DND-41 (cell line): Measurements from ENCODE around the gene CITED2.

ENCODE experiments used
- ATAC-seq: fragments of 200-7000 bp; cut with Tn5 transposase; 3 replicates; pipeline ENCODE4 v1.9.1; 2021; ENCODE audit warnings: low read depth; ENCODE audit not compliant: insufficient read depth
- DNase-seq: peaks from one replicate; pipeline ENCODE4 v3.0.0-alpha.2; 2020
- H2AFZ ChIP-seq: 2 replicates; pipeline ENCODE4 v1.6.0; 2012; ENCODE audit warnings: low read depth, low read length
- H3K27ac ChIP-seq: 2 replicates; pipeline ENCODE4 v1.5.1; 2012; ENCODE audit warnings: low read length, inconsistent platforms
- H3K27me3 ChIP-seq: fragments of 200-600 bp; sonication (generic); 2 replicates; pipeline ENCODE4 v1.6.0; 2012; ENCODE audit warnings: low read length, mild to moderate bottlenecking, inconsistent platforms; ENCODE audit not compliant: insufficient read depth, poor library complexity
- H3K36me3 ChIP-seq: 2 replicates; pipeline ENCODE4 v1.5.1; 2012; ENCODE audit warnings: low read length, inconsistent platforms; ENCODE audit not compliant: insufficient read depth
- H3K4me1 ChIP-seq: 2 replicates; pipeline ENCODE4 v1.5.1; 2012; ENCODE audit warnings: mild to moderate bottlenecking, low read length; ENCODE audit not compliant: insufficient read depth
- H3K4me2 ChIP-seq: 2 replicates; pipeline ENCODE4 v1.6.0; 2012; ENCODE audit warnings: mild to moderate bottlenecking, moderate library complexity, low read length, inconsistent platforms; ENCODE audit not compliant: insufficient read depth
- H3K4me3 ChIP-seq, 2 experiments: fragments of 200-600 bp in 1 of 2; shearing (Covaris generic) in 1 of 2; 2 replicates each; pipeline ENCODE4 v1.5.1; 2012 to 2016; ENCODE audit warnings: inconsistent platforms in 2 of 2, low read length in 2 of 2, mild to moderate bottlenecking in 2 of 2, low read depth in 1 of 2, moderate library complexity in 1 of 2
- H3K79me2 ChIP-seq: 2 replicates; pipeline ENCODE4 v1.6.0; 2012; ENCODE audit warnings: low read length, inconsistent platforms; ENCODE audit not compliant: insufficient read depth
- H3K9ac ChIP-seq: 2 replicates; pipeline ENCODE4 v1.6.0; 2012; ENCODE audit warnings: low read depth, mild to moderate bottlenecking, inconsistent platforms, low read length, moderate library complexity
- H3K9me3 ChIP-seq: 2 replicates; pipeline ENCODE4 v1.5.1; 2012; ENCODE audit warnings: low read length, moderate library complexity, mild to moderate bottlenecking, inconsistent platforms; ENCODE audit not compliant: insufficient read depth, severe bottlenecking
- H4K20me1 ChIP-seq: 2 replicates; pipeline ENCODE4 v1.6.0; 2012; ENCODE audit warnings: low read length; ENCODE audit not compliant: insufficient read depth
- EZH2 ChIP-seq: IDR thresholded peaks from 3 replicates; pipeline ENCODE4 v1.6.1; 2012; ENCODE audit warnings: borderline replicate concordance, low read depth, mild to moderate bottlenecking, moderate library complexity, low read length, inconsistent platforms; ENCODE audit not compliant: severe bottlenecking
- TF ChIP-seq, protein P1 (sequence below): IDR thresholded peaks from 2 replicates; pipeline ENCODE4 v1.5.1; 2012; ENCODE audit warnings: borderline replicate concordance, low read length, moderate library complexity, mild to moderate bottlenecking; ENCODE audit not compliant: poor library complexity, severe bottlenecking; ENCODE audit errors: extremely low read depth

The CITED2 gene

GRCh38 chr6:139355172-139355571, 19.3 kb downstream of the CITED2 start:
- ATAC-seq: no peak
- TF ChIP-seq, protein P1, sequence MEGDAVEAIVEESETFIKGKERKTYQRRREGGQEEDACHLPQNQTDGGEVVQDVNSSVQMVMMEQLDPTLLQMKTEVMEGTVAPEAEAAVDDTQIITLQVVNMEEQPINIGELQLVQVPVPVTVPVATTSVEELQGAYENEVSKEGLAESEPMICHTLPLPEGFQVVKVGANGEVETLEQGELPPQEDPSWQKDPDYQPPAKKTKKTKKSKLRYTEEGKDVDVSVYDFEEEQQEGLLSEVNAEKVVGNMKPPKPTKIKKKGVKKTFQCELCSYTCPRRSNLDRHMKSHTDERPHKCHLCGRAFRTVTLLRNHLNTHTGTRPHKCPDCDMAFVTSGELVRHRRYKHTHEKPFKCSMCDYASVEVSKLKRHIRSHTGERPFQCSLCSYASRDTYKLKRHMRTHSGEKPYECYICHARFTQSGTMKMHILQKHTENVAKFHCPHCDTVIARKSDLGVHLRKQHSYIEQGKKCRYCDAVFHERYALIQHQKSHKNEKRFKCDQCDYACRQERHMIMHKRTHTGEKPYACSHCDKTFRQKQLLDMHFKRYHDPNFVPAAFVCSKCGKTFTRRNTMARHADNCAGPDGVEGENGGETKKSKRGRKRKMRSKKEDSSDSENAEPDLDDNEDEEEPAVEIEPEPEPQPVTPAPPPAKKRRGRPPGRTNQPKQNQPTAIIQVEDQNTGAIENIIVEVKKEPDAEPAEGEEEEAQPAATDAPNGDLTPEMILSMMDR: no peak
- no peak for TF ChIP-seq EZH2

GRCh38 chr6:139354189-139354588, 20.3 kb downstream of the CITED2 start:
- Histone ChIP-seq H3K9ac (no peak overlapping the region), H3K36me3 (no peaks in the 10 kb centered on the region), H3K9me3 (no peaks in the 10 kb centered on the region), H3K27me3 (no peaks in the 10 kb centered on the region), H3K4me2 (no peak overlapping the region), H2AFZ (no peak overlapping the region), H3K79me2 (no peaks in the 10 kb centered on the region), H3K27ac (no peak overlapping the region), H3K4me1 (no peaks in the 10 kb centered on the region), H3K4me3 (no peak overlapping the region), H4K20me1 (no peaks in the 10 kb centered on the region)
- TF ChIP-seq, protein P1: no peak
- no peak for TF ChIP-seq EZH2
- ATAC-seq (no peak), DNase-seq (no peak)

More at GRCh38 chr6:139355172-139355571, 19.3 kb downstream of the CITED2 start:
- H3K27ac ChIP-seq: no peak overlapping the region
- no peaks in the 10 kb centered on the region for H3K36me3 ChIP-seq
- no peaks in the 10 kb centered on the region for H3K27me3 ChIP-seq
- H3K4me2 ChIP-seq: no peak overlapping the region
- H2AFZ ChIP-seq: no peak overlapping the region
- H4K20me1 ChIP-seq: no peaks in the 10 kb centered on the region
- H3K9ac ChIP-seq: no peak overlapping the region
- no peaks in the 10 kb centered on the region for H3K4me1 ChIP-seq
- no peak overlapping the region for H3K4me3 ChIP-seq
- no peak for DNase-seq
- H3K79me2 ChIP-seq: no peaks in the 10 kb centered on the region
- no peaks in the 10 kb centered on the region for H3K9me3 ChIP-seq

GRCh38 chr6:139349464-139350020, 24.9 kb downstream of the CITED2 start:
- Histone ChIP-seq H4K20me1 (no peaks in the 10 kb centered on the region), H3K27ac (no peak overlapping the region), H3K27me3 (no peaks in the 10 kb centered on the region), H3K4me3 (no peak overlapping the region), H3K9me3 (no peaks in the 10 kb centered on the region), H2AFZ (peak overlapping the region; percentile 21; the same call in 1 of the 2 replicates), H3K79me2 (no peaks in the 10 kb centered on the region), H3K9ac (no peak overlapping the region), H3K4me2 (no peak overlapping the region), H3K36me3 (no peaks in the 10 kb centered on the region), H3K4me1 (peaks cover 2% of the 10 kb centered on the region; the same call in 1 of the 2 replicates)
- ATAC-seq (no peak), DNase-seq (no peak)
- TF ChIP-seq, protein P1: no peak
- TF ChIP-seq EZH2: no peak

DNA sequence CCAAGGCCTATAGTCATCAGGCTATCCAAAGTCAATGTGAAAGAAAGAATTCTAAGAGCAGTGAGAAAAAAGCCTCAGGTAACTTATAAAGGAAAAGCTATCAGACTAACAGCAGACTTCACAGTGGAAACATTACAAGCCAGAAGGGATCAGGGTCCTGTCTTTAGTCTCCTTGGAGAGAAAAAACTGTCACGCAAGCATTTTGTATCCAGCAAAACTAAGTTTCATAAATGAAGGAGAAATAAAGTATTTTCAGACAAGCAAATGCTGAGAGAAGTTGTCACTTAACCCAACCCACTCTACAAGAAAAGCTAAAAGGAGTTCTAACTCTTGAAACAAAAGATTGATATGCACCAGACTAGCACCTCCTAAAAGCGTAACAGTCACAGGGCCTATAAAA, 28.1 kb downstream of the CITED2 start:
- Histone ChIP-seq H3K36me3 (no peaks in the 10 kb centered on the region), H3K4me2 (no peak overlapping the region)
- no peak for DNase-seq

More for the DNA sequence above, 28.1 kb downstream of the CITED2 start:
- Histone ChIP-seq H3K9ac (no peak overlapping the region), H3K9me3 (no peaks in the 10 kb centered on the region), H3K79me2 (no peaks in the 10 kb centered on the region), H3K27me3 (no peaks in the 10 kb centered on the region), H4K20me1 (no peaks in the 10 kb centered on the region), H3K4me1 (peaks cover 24% of the 10 kb centered on the region), H3K27ac (no peak overlapping the region), H2AFZ (no peak overlapping the region), H3K4me3 (no peak overlapping the region)
- TF ChIP-seq, protein P1: no peak
- no peak for TF ChIP-seq EZH2
- no peak for ATAC-seq
